Stimulated activated naive CD8-positive, alpha-beta T cell treated with anti-CD3 and anti-CD28 coated beads, Interleukin-15, amount 100 ng/mL, for 72 hours (primary cell): ENCODE results near the gene GOLGA6L9.
"Not testable (repeated sequence)": the region's sequence is repeated elsewhere in the genome, so short reads cannot be mapped to it uniquely, and the experiment has no call there.

Experiments
- ATAC-seq: fragments of 150-1000 bp; cut with Tn5 transposase; 2 replicates; pipeline ENCODE4 v1.10.0; 2021; ENCODE audit warnings: mild to moderate bottlenecking, moderate library complexity
- DNase-seq, 2 donors: peaks; one replicate each; pipeline ENCODE4 v3.0.0; 2021 to 2022
- H3K27ac Mint-ChIP-seq, 2 donors: one replicate each; pipeline ENCODE4 v1.8.0; 2022; ENCODE audit warnings: mild to moderate bottlenecking in 2 of 2, mixed read lengths in 2 of 2, moderate library complexity in 2 of 2
- H3K27me3 Mint-ChIP-seq: one replicate; pipeline ENCODE4 v1.8.0; 2022; ENCODE audit warnings: mixed read lengths
- H3K4me1 Mint-ChIP-seq: one replicate; pipeline ENCODE4 v1.8.0; 2022; ENCODE audit warnings: mild to moderate bottlenecking, mixed read lengths
- H3K4me3 Mint-ChIP-seq, 2 donors: one replicate each; pipeline ENCODE4 v1.8.0; 2022; ENCODE audit warnings: mild to moderate bottlenecking in 2 of 2, mixed read lengths in 2 of 2, moderate library complexity in 1 of 2
- H3K9me3 Mint-ChIP-seq, 2 donors: one replicate each; pipeline ENCODE4 v1.8.0; 2022; ENCODE audit warnings: mixed read lengths in 2 of 2

The GOLGA6L9 gene, protein sequence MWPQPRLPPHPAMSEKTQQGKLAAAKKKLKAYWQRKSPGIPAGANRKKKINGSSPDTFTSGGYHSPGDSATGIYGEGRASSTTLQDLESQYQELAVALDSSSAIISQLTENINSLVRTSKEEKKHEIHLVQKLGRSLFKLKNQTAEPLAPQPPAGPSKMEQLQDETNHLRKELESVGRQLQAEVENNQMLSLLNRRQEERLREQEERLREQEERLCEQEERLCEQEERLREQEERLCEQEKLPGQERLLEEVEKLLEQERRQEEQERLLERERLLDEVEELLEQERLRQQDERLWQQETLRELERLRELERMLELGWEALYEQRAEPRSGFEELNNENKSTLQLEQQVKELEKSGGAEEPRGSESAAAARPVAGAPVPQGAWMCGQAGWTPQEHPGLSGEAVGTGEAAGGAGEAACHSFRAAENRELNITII

DNA sequence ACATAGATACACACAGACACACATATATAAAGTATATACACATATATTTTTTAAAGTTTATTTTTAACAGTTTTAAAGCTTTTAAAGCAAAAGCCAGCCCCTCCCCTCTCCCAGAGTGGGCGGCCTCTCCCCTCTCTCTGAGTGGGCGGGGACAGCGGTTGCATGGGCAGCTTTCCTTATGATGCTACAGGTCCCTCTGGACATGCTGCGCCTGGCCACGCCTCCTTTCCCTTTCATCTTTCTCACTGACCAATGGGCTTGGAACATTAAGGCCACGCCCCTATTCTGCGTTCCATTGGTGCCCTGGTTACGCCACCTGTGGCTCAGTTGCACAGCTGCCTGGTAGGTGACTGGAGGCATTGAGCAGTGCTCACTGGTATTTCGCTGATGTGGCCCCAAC, at the start of gene GOLGA6L9:
Gene GOLGA6L9, plus strand, starts transcription at position 124 of the 400 bp plus-strand sequence. Its CDS starts 264 bp downstream, at position 388.
- H3K4me1 Mint-ChIP-seq, DNase-seq, H3K27ac Mint-ChIP-seq, H3K9me3 Mint-ChIP-seq, H3K4me3 Mint-ChIP-seq, H3K27me3 Mint-ChIP-seq, ATAC-seq: not testable (repeated sequence)

DNA sequence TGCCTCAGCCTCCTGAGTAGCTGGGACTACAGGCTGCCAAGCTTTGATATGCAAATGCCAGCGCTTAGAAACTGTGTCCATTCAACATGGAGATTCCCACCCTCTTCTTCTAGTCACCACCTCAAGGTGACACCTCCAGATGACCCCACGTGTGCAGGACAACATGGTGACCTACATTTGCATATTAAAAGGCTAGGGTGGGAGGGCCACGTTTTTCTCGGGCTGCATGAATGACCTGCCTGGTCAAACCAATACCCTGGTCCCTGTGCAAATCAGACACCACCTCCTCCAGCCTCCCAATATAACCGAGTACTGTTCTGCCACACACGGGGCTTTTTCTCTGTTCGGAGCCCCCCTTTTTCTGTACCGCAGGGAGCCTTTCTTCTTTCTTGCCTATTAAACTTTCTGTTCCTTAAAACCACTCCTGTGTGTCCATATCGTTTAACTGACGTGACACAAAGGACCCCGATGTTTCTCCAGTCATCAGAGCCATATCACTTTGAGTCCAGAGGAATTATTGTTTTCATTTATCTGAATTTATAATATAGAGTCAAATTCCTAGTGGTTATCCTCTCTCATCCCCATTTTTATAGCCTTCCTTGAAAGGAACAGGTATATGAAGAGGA, 48.2 kb upstream of the GOLGA6L9 start:
- H3K27me3 Mint-ChIP-seq, H3K9me3 Mint-ChIP-seq, ATAC-seq, H3K27ac Mint-ChIP-seq, H3K4me3 Mint-ChIP-seq, DNase-seq: not testable (repeated sequence)
- peaks cover 16% of the 10 kb centered on the region for H3K4me1 Mint-ChIP-seq

DNA sequence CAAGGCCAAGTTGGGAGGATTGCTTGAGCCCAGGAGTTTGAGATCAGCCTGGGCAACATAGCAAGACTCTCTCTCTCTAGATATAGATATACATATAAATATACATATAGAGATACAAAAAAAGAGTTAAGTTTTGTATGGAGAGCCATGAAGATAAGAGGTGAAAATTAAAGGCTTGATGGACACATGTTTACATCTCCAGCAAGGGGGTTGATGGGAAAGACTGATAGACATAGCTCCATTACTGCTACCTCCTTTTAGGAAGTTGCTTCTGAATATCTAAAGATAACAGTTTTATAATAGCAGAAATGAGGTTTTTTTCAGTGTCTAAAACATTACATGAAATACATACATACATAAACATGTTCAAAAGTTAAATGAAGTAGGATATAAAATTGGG, 42.4 kb upstream of the GOLGA6L9 start:
- H3K9me3 Mint-ChIP-seq, H3K27me3 Mint-ChIP-seq, H3K27ac Mint-ChIP-seq, H3K4me3 Mint-ChIP-seq, DNase-seq, ATAC-seq: not testable (repeated sequence)
- peaks cover 25% of the 10 kb centered on the region for H3K4me1 Mint-ChIP-seq

DNA sequence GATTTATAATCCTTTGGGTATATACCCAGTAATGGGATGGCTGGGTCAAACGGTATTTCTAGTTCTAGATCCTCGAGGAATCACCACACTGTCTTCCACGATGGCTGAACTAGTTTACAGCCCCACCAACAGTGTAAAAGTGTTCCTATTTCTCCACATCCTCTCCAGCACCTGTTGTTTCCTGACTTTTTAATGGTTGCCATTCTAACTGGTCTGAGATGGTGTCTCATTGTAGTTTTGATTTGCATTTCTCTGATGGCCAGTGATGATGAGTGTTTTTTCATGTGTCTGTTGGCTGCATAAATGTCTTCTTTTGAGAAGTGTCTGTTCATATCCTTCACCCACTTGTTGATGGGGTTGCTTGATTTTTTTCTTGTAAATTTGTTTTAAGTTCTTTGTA, 39.5 kb upstream of the GOLGA6L9 start:
- H3K27ac Mint-ChIP-seq, H3K9me3 Mint-ChIP-seq, H3K27me3 Mint-ChIP-seq, DNase-seq, H3K4me3 Mint-ChIP-seq, ATAC-seq: not testable (repeated sequence)
- H3K4me1 Mint-ChIP-seq = peaks cover 25% of the 10 kb centered on the region

DNA sequence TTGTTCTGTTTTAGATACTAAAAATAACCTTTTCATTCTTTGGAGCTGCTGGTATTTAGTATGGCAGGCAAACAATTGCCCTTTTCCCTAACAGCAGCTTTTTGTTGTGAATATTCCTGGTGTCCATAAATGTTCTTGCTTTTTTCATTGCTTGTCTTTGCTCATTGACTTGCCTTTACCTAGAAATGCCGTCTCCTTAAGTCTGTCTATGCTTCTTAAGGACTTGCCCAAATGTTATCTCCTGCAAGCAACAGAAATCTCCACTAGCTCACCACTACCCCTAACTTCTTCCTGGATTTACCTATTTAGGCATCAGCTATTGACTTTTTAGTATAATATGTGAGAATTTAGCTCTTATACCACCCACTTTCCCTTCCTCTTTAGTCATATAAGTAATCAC, 37.5 kb upstream of the GOLGA6L9 start:
- H3K9me3 Mint-ChIP-seq, H3K4me3 Mint-ChIP-seq, DNase-seq, H3K27me3 Mint-ChIP-seq, H3K27ac Mint-ChIP-seq, ATAC-seq: not testable (repeated sequence)
- peaks cover 25% of the 10 kb centered on the region for H3K4me1 Mint-ChIP-seq

DNA sequence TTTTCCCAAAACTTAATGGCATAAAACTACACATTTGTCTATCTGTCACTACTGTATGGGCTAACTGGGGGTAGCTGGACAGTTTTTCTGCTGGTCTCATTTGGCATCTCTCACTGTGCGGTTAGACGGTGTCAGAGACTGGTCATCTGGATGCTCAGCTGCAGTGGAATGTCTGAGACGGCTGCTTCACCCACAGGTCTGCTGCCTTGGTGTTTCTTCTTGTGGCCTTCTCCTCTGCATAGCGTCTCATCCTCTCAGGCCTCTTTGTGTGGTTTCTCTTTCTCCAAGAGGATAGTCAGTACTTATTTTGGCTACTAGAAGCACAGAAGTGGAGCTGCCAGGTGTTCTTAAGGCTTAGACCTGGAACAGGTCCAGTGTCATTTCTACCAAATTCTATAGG, 35.9 kb upstream of the GOLGA6L9 start:
- DNase-seq (no peak), ATAC-seq (no peak)
- Mint-ChIP-seq H3K27me3 (no peaks in the 10 kb centered on the region), H3K4me1 (peaks cover 41% of the 10 kb centered on the region), H3K4me3 (no peak overlapping the region), H3K9me3 (no peaks in the 10 kb centered on the region), H3K27ac (no peak overlapping the region)

DNA sequence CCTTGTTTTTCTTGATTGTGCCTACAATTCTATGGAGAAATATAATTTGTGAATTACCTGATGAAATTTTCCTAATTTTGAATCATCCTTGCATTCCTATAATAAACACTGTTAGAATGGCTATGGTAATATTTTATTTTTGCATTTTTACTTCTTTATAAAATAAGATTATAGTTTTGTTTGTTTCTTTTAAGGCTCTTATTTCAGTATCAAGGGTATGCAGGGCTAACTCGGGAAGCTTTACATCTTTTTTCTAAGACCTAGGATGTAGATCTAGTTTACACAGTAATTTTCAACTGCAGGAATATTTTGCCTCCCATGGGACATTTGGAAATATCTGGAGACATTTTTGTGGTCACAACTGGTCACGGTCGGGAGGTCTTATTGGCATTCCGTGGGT, 33.8 kb upstream of the GOLGA6L9 start:
- not testable (repeated sequence) for H3K27me3 Mint-ChIP-seq, H3K9me3 Mint-ChIP-seq, H3K4me3 Mint-ChIP-seq, DNase-seq, H3K27ac Mint-ChIP-seq, ATAC-seq
- H3K4me1 Mint-ChIP-seq = peaks cover 40% of the 10 kb centered on the region

DNA sequence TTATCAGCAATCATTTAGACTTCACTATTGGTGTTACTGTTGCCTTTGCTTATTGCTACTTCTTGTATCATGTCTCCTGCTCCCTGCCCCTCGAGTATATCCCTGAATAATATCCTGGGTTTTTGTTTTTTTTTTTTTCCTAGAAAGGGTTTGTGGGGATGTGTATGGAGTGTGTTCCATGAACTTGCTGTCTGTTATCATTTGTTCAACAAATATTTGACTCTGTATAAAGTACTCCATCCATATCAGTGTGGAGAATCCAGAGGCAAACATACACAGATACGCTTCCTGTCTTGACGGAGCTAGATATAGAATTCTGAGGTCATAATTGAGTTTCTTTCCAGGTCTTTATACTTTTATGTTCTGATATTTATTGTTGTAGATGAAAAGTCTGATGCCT, 31.8 kb upstream of the GOLGA6L9 start:
- Mint-ChIP-seq H3K9me3 (no peaks in the 10 kb centered on the region), H3K4me1 (peaks cover 25% of the 10 kb centered on the region), H3K27me3 (no peaks in the 10 kb centered on the region), H3K4me3 (no peak overlapping the region), H3K27ac (no peak overlapping the region)
- ATAC-seq (no peak), DNase-seq (no peak)

DNA sequence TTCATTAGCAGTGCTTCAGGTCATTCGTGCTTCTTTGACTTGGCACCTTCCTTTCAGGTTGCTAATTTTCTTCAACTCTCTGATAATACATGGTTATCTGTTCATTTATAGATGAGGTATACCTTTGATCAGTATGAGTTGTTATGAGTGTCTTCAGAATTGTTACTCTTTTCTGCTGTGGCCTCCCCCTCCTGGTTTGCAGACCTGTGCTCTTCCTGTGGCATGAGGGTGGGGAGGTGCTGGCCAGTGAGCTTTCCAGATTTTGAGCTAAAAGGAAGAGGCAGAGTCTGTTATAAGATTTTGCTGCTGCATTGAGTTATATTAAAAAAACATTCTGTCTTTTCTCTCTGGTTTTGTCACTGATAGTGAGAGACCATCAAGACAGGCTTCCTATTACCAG, 30.8 kb upstream of the GOLGA6L9 start:
- no peak overlapping the region for H3K4me3 Mint-ChIP-seq
- H3K9me3 Mint-ChIP-seq = no peaks in the 10 kb centered on the region
- H3K27me3 Mint-ChIP-seq = no peaks in the 10 kb centered on the region
- H3K4me1 Mint-ChIP-seq = peaks cover 28% of the 10 kb centered on the region
- peak overlapping the region in 1 of 2 donors; percentile 12 for H3K27ac Mint-ChIP-seq
- ATAC-seq (no peak), DNase-seq (no peak)

DNA sequence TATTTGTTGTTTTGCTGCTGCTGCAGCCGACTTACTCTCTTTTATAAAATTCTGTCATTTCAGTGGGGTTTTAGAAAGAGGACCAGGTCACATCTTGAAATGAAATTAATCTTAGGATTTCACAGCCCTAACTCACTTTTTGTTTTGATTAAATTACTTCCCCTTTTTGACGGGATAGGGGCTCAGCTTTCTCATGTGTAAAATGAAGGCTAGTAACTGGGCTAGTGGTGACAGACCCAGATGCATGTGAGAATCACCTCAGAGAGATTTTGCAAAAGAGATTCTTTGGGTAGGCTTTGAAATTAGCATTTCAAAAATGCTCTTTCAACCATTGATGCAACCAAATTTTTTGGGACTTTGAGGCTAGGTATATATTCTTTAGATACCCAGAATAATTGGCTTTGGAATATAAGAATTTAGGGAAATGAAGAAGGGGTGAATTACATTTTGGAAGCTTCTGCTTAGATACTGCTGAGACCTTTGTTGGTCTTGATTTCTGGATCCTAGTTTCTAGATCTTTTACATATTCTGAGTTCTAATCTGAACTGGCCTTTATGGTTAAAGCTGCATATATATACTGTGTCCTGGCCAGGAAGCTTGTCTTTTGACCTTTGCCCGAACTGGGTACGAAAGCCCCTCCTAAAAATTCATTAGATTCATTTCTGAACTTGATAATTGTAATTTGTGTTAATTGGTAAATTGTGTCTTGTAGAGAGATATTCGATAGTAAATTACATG, 30.1 kb upstream of the GOLGA6L9 start:
- not testable (repeated sequence) for H3K9me3 Mint-ChIP-seq, H3K27ac Mint-ChIP-seq, ATAC-seq, H3K4me3 Mint-ChIP-seq, DNase-seq, H3K27me3 Mint-ChIP-seq
- H3K4me1 Mint-ChIP-seq = peaks cover 28% of the 10 kb centered on the region

DNA sequence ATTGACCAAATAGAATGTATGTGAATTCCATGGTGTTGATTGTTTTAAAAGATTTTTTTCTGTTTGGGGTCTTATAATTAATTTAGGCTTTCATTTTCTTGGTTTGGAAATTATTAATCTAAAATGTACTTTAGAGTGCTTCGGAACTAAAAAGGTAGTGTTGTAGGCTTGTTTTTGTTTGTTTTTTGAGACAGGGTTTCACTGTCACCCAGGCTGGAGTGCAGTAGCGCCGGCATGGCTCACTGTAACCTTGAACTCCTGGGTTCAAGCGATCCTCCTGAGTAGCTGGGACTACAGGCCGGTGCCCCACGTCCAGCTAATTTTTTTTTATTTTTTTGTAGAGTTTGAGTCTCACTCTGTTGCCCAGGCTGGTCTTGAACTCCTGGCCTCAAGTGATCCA, 27.7 kb upstream of the GOLGA6L9 start:
- H3K27me3 Mint-ChIP-seq, ATAC-seq, H3K27ac Mint-ChIP-seq, H3K4me3 Mint-ChIP-seq, H3K9me3 Mint-ChIP-seq, DNase-seq: not testable (repeated sequence)
- peaks cover 28% of the 10 kb centered on the region for H3K4me1 Mint-ChIP-seq

DNA sequence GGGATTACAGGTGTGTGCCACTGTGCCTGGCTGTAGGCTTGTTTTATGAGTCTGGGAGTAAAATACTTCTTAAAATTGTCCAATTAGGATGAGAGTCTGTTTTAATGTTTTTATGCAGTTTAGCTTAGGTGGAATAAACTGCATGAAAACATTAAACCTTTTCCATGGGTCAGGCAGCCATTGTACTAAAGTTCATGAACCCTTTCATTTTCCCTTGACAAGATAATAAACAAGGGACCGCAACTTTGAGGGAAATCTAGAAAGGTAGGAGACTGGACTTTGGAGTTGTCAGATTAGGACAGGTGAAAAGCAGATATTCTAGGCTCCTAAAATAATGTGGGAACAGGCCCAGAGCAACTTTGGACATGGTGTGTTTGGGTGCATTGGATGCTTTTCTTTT, 27.3 kb upstream of the GOLGA6L9 start:
- peaks cover 25% of the 10 kb centered on the region for H3K4me1 Mint-ChIP-seq
- H3K9me3 Mint-ChIP-seq, H3K27ac Mint-ChIP-seq, DNase-seq, H3K27me3 Mint-ChIP-seq, H3K4me3 Mint-ChIP-seq, ATAC-seq: not testable (repeated sequence)

DNA sequence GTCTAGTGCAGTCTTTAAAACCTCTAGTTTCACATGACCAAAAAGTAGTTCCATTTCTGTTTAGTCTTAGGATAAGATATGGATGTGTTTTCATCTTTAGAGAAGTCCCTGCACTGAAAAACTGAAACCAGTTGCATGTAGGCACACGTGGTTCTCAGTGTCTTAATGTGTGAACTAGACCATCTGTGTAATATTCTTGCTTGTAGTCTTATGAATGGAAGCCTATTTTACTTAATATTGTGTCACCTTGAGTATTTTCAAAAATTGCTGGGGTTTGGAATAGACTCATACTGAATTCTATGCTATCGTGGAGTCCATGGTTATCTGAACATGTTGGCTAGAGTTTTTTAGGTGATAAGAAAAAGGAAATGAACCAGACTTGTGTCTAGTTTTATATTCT, 23.4 kb upstream of the GOLGA6L9 start:
- H3K27ac Mint-ChIP-seq, DNase-seq: not testable (repeated sequence)

DNA sequence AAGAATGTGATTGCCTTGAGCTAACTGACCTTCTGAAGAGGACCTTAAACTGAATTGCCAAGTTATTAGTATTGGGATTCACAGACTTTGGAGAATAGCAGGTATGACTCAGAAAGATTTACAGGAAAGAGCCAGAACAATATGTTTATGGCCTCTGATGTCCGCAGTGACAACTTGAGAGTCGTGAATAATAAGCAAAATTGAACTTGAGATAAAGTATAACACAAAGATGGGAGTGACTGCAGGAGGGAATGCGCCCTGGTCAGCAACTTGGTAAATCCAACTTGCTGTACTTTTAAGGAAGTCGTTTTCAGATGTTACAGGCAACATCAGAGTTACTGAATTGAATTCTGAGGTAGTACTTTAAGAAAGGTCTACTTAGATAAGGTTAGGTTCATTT, 19.3 kb upstream of the GOLGA6L9 start:
- H3K4me3 Mint-ChIP-seq, DNase-seq, H3K27me3 Mint-ChIP-seq, ATAC-seq, H3K4me1 Mint-ChIP-seq, H3K9me3 Mint-ChIP-seq, H3K27ac Mint-ChIP-seq: not testable (repeated sequence)

More for the DNA sequence above, 23.4 kb upstream of the GOLGA6L9 start:
- not testable (repeated sequence) for H3K4me3 Mint-ChIP-seq, H3K27me3 Mint-ChIP-seq, H3K9me3 Mint-ChIP-seq, H3K4me1 Mint-ChIP-seq, ATAC-seq

DNA sequence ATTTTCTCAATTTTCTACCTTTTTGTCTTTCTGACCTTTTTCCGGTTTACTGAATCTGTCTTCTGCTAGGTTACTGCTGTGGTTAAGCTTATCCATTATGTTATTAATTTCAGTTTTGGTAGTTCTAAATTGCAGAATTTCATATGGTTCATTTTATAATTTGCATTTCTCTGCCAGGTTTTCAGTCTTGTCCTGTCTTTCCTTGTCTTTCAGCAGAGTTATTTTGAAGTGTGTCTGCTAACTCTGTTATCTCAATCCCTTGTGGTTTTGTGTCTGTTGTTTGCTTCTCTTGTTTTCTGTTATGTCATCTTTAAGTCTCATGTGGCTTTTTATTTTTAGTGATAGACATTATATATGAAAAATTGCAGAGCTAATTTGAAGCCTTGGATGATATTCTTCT, 18.0 kb upstream of the GOLGA6L9 start:
- not testable (repeated sequence) for ATAC-seq, H3K4me3 Mint-ChIP-seq, H3K9me3 Mint-ChIP-seq, DNase-seq, H3K27me3 Mint-ChIP-seq, H3K4me1 Mint-ChIP-seq, H3K27ac Mint-ChIP-seq
